Activated T-helper 17 cell treated with anti-CD3 and anti-CD28 coated beads, Interleukin-2, amount 50 U/mL, for 72 hours (primary cell): Measurements from ENCODE around the gene TMEM191C. TPM values are rescaled to one million over a fixed set of nuclear protein-coding genes. Genes with fewer than 3 reads are reported as not detected.
"Not testable (repeated sequence)": the region's sequence is repeated elsewhere in the genome, so short reads cannot be mapped to it uniquely, and the experiment has no call there.

Source experiments
- ATAC-seq: fragments of 150-1000 bp; cut with Tn5 transposase; replicated peaks from 2 replicates; pipeline ENCODE4 v1.10.0; 2021; ENCODE audit warnings: mild to moderate bottlenecking, moderate library complexity
- H3K27ac Mint-ChIP-seq: one replicate; pipeline ENCODE4 v1.8.0; 2022; ENCODE audit warnings: mixed read lengths
- H3K27me3 Mint-ChIP-seq: one replicate; pipeline ENCODE4 v1.8.0; 2022; ENCODE audit warnings: mixed read lengths
- H3K36me3 Mint-ChIP-seq: one replicate; pipeline ENCODE4 v1.8.0; 2022; ENCODE audit warnings: low read depth, mild to moderate bottlenecking, mixed read lengths
- H3K4me1 Mint-ChIP-seq: one replicate; pipeline ENCODE4 v1.8.0; 2022; ENCODE audit warnings: mixed read lengths
- H3K4me3 Mint-ChIP-seq: one replicate; pipeline ENCODE4 v1.8.0; 2022; ENCODE audit warnings: mild to moderate bottlenecking, mixed read lengths
- H3K9me3 Mint-ChIP-seq: one replicate; pipeline ENCODE4 v1.8.0; 2022; ENCODE audit warnings: mixed read lengths
- total RNA-seq, 2 donors: library from RNA; stranded (reverse); gene quantifications; one replicate each; pipeline ENCODE4 v1.2.3, GENCODE V29; 2022

TMEM191C gene
- total RNA-seq, 2 donors from 2014 or later: 0.82 to 5.2 TPM

DNA sequence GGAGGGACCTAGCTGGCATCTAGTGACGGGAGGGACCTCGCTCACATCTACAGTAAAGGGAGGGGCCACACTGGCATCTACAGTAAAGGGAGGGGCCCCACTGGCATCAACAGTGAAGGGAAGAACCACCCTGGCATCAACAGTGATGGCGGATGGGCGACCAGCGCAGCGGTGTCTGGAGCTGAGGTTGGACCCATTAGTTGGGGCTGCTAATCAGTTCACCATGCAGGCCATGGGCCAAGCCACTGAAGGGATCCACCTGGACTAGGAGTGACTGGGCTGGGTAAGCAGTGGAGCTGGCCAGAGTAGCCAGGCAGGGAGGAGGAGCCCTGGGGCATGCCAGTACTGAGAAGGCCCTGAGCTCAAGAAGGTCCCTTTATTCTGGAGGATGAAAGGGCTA, 23.4 kb downstream of the TMEM191C start:
- not testable (repeated sequence) for ATAC-seq, H3K27ac Mint-ChIP-seq, H3K27me3 Mint-ChIP-seq, H3K36me3 Mint-ChIP-seq, H3K4me1 Mint-ChIP-seq, H3K9me3 Mint-ChIP-seq, H3K4me3 Mint-ChIP-seq

DNA sequence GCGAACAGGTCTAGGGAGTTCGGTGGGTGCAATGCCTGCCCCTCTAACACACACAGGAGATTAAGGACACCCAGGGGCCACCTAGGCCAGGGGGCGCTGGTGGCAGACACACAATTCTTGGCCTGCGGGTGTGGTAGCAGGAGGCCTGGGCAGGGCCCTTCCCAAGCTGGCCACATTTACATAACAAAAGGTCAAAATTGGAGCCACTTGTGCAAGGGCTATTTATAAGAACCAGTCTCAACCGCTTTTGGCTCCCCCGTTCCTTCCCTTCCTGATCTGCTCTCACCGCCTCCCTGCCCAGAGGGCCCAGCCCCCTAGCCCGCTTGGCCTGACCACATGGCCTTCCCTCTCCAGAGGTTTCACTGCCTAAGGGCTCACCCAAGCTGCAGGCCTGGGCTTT, 25.1 kb downstream of the TMEM191C start:
- H3K27me3 Mint-ChIP-seq, H3K27ac Mint-ChIP-seq, H3K9me3 Mint-ChIP-seq, H3K36me3 Mint-ChIP-seq, H3K4me3 Mint-ChIP-seq, H3K4me1 Mint-ChIP-seq, ATAC-seq: not testable (repeated sequence)

DNA sequence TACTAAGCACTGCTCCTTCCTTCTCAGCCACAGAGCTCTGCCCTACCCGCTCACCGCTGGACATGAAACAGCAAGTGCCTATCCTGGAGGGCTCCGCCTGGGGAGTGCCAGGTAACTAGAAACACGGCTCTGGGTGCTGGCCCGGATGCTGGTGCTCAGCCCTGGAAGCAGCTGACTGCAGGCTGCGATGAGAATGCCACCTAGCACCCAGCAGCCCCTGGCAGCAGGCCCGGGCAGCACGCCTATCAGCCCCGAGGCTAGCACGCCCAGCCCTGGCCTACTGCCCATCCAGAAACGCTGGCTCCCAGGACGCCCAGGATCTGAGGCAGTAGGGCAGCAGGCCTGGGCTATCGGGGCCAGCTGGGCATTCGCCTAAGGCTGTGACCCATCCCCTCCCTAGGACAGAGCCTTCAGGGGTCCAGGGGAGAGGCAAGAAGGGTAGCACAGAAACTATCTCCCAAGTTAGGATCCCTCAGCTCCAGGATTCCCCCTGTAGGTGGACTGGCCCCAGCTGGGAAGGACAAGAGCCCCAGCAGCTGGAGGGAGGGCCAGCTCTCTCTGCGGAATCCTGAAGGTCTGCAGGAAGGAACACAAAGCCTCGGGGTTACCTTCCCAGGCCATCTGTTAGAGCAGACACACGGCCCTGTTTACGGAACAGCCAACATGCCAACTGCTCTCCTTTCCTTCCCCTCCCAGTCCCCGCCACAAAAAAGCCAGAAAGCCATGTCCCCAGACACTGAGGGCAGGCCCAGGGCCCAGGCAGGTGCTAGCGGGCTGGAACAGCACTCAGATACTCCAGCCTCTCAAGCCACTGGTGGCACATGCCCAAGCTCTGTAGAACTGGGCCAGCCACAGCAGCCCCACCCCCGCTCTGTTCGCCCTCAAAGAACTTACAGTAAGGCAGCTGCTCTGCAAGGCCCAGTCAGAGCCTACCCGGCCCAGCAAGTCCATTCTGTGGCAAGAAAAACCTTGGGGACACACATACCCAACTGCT, 26.9 kb downstream of the TMEM191C start:
- not testable (repeated sequence) for H3K4me3 Mint-ChIP-seq, H3K27ac Mint-ChIP-seq, ATAC-seq, H3K9me3 Mint-ChIP-seq, H3K27me3 Mint-ChIP-seq, H3K36me3 Mint-ChIP-seq, H3K4me1 Mint-ChIP-seq

DNA sequence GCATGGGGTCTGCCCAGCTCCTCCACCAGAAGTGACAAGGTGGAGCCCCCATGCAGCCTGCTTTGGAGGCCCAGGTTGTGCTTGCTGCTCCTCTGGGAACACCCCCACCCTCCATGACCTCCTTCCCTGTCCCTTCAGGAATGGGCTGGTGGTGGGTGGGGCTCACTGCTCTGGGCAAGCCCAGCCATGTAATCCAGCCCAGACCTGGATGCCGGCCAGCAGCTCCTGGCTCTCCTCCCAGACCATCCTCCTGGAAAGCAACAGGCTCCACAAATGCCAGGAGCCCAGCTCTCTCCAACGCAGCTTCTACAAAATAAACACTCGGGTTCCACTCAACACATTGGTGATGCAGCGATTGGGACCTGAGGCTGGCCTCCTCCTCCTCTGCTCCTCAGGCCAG, 30.8 kb downstream of the TMEM191C start:
- not testable (repeated sequence) for H3K27ac Mint-ChIP-seq, H3K36me3 Mint-ChIP-seq, H3K27me3 Mint-ChIP-seq, H3K4me3 Mint-ChIP-seq, H3K9me3 Mint-ChIP-seq, H3K4me1 Mint-ChIP-seq, ATAC-seq

DNA sequence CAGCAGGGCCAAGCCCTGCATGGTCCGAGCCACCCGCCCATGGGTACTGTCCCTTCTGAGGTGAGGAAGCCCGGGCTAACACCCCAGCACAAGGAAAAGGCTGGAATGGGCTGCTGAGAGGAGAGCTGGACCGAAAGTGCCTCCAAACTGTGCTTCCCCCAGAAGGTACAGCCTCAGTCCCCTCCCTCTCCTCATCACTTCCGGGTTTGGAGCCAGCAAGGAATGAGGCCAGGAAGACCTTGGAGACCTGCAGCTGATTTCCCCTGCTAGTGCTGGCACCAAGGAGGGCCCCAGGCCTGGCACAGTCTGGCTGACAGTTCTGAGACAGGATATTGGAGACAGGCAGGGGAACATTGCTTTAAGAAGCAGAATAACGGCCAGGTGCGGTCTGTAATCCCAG, 31.3 kb downstream of the TMEM191C start:
- H3K9me3 Mint-ChIP-seq, H3K36me3 Mint-ChIP-seq, H3K4me3 Mint-ChIP-seq, H3K4me1 Mint-ChIP-seq, H3K27me3 Mint-ChIP-seq, H3K27ac Mint-ChIP-seq, ATAC-seq: not testable (repeated sequence)

DNA sequence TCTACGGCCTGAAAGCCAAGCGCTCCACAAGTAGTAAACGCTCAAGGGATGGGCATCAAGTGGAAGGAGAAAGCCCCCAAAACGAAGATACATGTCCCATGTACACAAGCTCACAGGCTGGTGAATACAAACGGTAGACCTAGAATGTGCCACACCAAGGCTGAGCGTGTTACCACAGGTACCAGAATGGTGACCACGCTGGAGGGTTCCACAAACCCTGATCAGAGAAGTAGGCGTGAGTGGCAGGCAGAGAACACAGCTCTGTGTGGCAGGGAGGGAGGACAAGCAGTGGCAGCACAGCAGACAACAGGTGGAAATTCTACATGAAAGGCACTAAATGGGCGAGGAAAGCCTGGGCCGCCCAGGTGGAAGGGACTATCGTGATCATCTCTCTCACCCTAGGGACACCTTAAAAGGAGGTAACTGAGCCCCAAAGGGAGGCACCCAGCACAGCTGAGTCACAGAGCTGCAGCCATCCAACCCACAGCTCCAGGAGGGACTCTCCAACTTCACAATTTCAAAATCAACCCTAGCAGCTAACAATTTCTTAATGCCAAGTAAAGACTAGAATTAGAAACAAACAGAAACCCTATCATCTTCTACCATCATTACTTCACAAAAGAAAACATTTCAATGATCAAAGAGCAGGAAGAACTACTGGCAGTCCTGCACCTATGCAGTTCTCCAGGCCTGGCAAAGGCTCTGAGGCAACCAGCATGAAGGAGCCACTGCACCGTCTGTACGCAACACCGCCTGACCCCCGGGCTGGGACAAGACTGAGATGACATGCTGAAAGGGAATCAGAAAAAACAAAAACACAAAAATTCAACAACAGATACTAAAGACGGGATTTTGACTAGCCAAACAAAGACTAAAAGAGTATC, 32.7 kb downstream of the TMEM191C start:
- H3K27me3 Mint-ChIP-seq, H3K9me3 Mint-ChIP-seq, H3K27ac Mint-ChIP-seq, H3K4me1 Mint-ChIP-seq, H3K4me3 Mint-ChIP-seq, H3K36me3 Mint-ChIP-seq: not testable (repeated sequence)
- ATAC-seq: peak; percentile 97

DNA sequence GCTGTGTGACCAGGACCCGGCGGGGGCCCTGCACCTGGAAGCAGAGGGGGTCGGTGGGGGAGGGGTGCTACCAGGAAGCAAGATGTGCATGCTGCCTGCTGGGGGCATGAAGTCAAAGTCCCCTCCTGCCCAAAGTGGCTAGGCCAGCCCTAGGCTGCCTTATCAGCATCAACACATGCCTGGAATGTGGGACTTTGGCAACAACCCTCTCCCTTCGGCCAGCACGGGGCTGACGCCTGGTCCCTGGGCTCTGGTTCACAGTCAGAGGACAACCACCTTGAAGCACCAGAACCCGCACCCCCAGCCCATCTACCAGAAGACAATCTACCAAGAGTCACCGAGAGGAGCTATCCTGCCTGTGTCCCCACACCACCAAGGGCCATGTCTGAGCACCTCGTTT, 43.2 kb downstream of the TMEM191C start:
- H3K9me3 Mint-ChIP-seq, H3K36me3 Mint-ChIP-seq, H3K4me3 Mint-ChIP-seq, ATAC-seq, H3K27me3 Mint-ChIP-seq, H3K4me1 Mint-ChIP-seq, H3K27ac Mint-ChIP-seq: not testable (repeated sequence)

DNA sequence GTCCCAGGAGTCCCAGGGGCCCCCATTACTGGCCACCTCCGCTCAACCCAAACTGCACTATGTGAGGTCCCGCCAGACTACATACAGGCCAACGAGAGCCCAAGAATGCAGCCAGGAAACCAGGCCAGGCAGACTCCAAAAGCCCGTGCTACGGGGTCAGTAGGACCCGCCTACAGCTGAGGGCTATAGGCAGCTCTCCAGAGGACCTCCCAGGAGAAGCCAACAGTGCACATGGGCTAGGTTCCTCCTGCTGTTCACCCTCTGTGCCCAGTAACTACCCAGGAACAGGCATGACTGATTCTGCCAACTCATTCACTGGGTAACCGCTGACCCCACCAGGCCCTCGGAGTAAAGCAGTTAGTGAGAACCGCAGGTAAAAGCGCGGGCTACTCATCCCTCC, 44.8 kb downstream of the TMEM191C start:
- not testable (repeated sequence) for H3K9me3 Mint-ChIP-seq, ATAC-seq, H3K4me1 Mint-ChIP-seq, H3K27ac Mint-ChIP-seq, H3K36me3 Mint-ChIP-seq, H3K4me3 Mint-ChIP-seq, H3K27me3 Mint-ChIP-seq

DNA sequence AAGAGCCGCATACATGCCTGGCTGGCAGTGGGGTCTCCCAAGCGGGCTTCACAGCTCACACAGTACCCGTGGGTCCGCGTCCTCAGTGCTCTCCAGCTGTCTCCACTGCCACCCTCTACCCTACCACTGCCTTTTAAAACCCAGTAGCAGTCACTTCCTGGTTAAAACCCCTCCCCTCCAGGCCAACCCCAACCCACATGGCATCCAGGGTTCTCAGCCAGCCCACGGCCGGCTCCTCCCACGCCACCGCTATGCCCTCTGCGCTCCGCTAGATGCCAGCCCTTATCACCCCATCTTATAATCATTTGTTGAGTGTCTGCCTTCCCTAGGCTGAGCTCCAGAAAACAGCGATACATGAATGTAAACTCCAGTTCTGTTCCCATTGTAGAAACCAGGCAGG, 46.9 kb downstream of the TMEM191C start:
- H3K9me3 Mint-ChIP-seq, H3K27me3 Mint-ChIP-seq, H3K4me1 Mint-ChIP-seq, H3K4me3 Mint-ChIP-seq, H3K36me3 Mint-ChIP-seq, H3K27ac Mint-ChIP-seq: not testable (repeated sequence)
- ATAC-seq: peak; percentile 81

DNA sequence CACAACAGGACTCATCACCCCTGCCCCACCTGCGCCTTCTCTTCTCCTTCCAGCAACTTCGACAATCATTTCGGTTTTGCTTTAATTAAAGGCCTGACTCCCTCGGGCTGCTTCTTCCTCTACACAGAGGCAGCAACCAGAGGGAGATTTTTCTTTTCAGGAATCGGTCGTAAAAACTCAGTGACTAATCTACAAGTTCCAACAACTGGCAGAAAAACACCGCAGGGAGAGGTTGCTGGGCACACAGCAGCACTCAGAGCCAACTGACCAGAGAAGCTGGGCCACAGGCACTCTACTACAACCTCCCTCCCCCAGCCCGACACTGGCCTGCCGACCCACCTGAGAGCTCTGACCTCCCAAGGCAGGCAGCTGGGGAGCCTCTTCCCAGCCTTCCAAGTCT, 48.0 kb downstream of the TMEM191C start:
- not testable (repeated sequence) for H3K27ac Mint-ChIP-seq, H3K36me3 Mint-ChIP-seq, H3K4me3 Mint-ChIP-seq, H3K9me3 Mint-ChIP-seq, H3K27me3 Mint-ChIP-seq, H3K4me1 Mint-ChIP-seq, ATAC-seq

DNA sequence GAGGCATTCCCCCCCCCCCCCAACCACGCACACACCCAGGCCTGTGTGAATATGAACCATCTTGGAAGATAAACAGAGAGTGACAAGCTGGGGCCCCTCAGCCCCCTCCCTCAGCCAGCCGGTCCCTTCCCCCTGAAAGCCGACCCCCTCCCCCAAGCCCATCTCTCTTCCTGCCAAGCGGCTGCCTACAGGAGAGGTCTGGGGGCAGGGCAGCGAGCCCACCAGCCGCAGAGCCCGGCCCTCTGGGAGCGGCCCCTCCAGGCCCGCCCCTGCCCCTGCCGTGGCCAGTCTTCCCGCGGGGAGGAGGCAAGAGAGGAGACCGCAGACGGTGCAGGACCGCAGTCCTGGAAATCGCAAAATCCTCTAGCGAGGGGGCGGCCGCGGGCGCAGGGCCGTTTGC, 49.3 kb downstream of the TMEM191C start:
- H3K9me3 Mint-ChIP-seq, H3K4me1 Mint-ChIP-seq, H3K36me3 Mint-ChIP-seq, H3K27ac Mint-ChIP-seq, H3K4me3 Mint-ChIP-seq, H3K27me3 Mint-ChIP-seq, ATAC-seq: not testable (repeated sequence)

DNA sequence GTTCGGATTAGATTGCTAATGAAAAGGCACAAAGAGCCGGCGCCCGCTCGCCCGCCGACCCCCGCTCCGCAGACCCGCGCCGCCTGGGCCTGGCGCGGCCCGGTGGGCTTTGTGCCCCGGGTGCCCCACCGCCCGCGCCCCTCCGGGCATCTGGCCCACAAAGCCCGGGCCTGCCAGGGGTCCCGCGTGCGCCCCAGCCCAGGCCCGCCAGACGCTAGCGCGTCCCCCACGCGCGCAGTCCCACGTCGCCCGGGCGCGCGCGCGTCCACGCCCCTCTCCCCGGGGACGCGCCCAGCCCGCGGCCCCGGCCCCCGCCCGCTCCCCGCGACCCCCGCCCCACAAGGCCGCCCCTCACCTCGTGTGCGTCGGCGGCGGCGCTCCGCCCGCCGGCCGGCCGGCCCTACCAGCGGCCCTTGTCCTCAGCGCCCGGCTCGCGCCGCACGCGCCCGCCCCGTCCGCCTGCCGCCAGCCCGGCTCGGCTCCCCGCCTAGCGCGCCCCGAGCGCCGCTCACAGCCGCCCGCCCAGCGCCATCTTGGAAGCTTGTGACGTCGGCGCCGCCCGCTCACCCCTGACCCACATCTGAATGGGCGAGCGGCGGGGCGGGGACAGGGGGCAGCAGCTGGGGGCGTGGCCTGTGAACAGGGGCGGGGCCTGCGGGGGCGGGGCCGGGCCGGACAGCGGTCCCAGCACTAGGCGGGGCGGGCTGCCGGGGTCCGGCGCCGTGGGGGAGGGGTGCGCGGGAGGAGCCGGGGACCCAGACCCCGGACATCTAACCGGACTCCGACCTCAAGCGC, 50.0 kb downstream of the TMEM191C start:
- H3K4me3 Mint-ChIP-seq, H3K4me1 Mint-ChIP-seq, H3K27me3 Mint-ChIP-seq, H3K27ac Mint-ChIP-seq, H3K36me3 Mint-ChIP-seq, H3K9me3 Mint-ChIP-seq: not testable (repeated sequence)
- peak; percentile 92 for ATAC-seq
